Uterus (tissue), 4 donors: ENCODE results near the gene TRIO. TPM values are rescaled to one million over a fixed set of nuclear protein-coding genes. Genes with fewer than 3 reads are reported as not detected.

Experiments used
- DNase-seq, 2 donors: peaks; one replicate each; pipeline ENCODE4 v3.0.0-alpha.2; 2019 to 2020
- H3K27ac ChIP-seq, 2 donors: fragments of 200-600 bp; sonication (generic); 1 replicate in 1 of 2; 2 replicates in 1 of 2; pipeline ENCODE4 v1.5.1; 2016 to 2018
- H3K27me3 ChIP-seq, 2 donors: fragments of 200-600 bp; sonication (generic); one replicate each; pipeline ENCODE4 v1.5.1; 2018 to 2019; ENCODE audit warnings: control low read depth in 1 of 2
- H3K36me3 ChIP-seq, 2 donors: fragments of 200-600 bp; sonication (generic); one replicate each; pipeline ENCODE4 v1.5.1; 2019; ENCODE audit warnings: control low read depth in 1 of 2
- H3K4me1 ChIP-seq, 2 donors: fragments of 200-600 bp; sonication (generic); one replicate each; pipeline ENCODE4 v1.5.1; 2018 to 2019; ENCODE audit warnings: control low read depth in 1 of 2
- H3K4me3 ChIP-seq, 2 donors: fragments of 200-600 bp; sonication (generic); 1 replicate in 1 of 2; 2 replicates in 1 of 2; pipeline ENCODE4 v1.5.1; 2018 to 2019; ENCODE audit warnings: mild to moderate bottlenecking in 1 of 2
- H3K9me3 ChIP-seq, 2 donors: fragments of 200-600 bp; sonication (generic); one replicate each; pipeline ENCODE4 v1.5.1; 2019; ENCODE audit warnings: control low read depth in 1 of 2
- CTCF ChIP-seq, 4 experiments: fragments of 200-600 bp in 2 of 4; fragments of 450-650 bp in 2 of 4; sonication (generic) in 2 of 4; IDR thresholded peaks; one replicate each; pipeline ENCODE4 v1.5.1; 2016 to 2019; ENCODE audit warnings: antibody characterized with exemption in 4 of 4, mild to moderate bottlenecking in 2 of 4, moderate library complexity in 1 of 4
- POLR2A ChIP-seq, 2 donors: fragments of 450-650 bp; IDR thresholded peaks; one replicate each; pipeline ENCODE4 v1.6.1; 2016; ENCODE audit warnings: antibody characterized with exemption in 2 of 2, mild to moderate bottlenecking in 1 of 2, moderate library complexity in 1 of 2
- intact Hi-C: fragments of 100-400 bp; cut with DNase I; formaldehyde crosslinking; loops from one replicate; pipeline ENCODE4 v1.15.1; 2023; ENCODE audit warnings: low total_unique reads
- total RNA-seq, 4 donors: library from RNA; depleted of rRNA in 3 of 4; stranded (reverse); fragments of >200 nt in 3 of 4; gene quantifications; one replicate each; pipeline versions ENCODE4 v1.1.0 to v1.2.4, GENCODE V29; 2014 to 2023
- donor health status: DM: yes; HTN: yes; CAD: no.

Gene TRIO
- total RNA-seq, 4 donors from 2014 or later = 93.5 to 234 (median 207) TPM

GRCh38 chr5:14556015-14556414, 412.9 kb downstream of the TRIO start:
- TF ChIP-seq POLR2A (IDR thresholded peaks at IDR 0.05) (no peak), CTCF (IDR thresholded peaks at IDR 0.05) (no peak)
- H3K4me1 ChIP-seq = no peaks in the 10 kb centered on the region
- H3K27ac ChIP-seq = no peak overlapping the region
- no peak for DNase-seq
- H3K27me3 ChIP-seq = no peaks in the 10 kb centered on the region
- intact Hi-C loops = no loop called here
- H3K36me3 ChIP-seq = no peaks in the 10 kb centered on the region
- no peaks in the 10 kb centered on the region for H3K9me3 ChIP-seq
- H3K4me3 ChIP-seq = no peak overlapping the region

GRCh38 chr5:14557203-14557770, 414.1 kb downstream of the TRIO start:
- Histone ChIP-seq H3K27ac (no peak overlapping the region), H3K9me3 (no peaks in the 10 kb centered on the region), H3K4me1 (no peaks in the 10 kb centered on the region), H3K4me3 (no peak overlapping the region), H3K36me3 (no peaks in the 10 kb centered on the region), H3K27me3 (no peaks in the 10 kb centered on the region)
- TF ChIP-seq CTCF (IDR thresholded peaks at IDR 0.05) (no peak), POLR2A (IDR thresholded peaks at IDR 0.05) (no peak)
- intact Hi-C loops = no loop called here
- DNase-seq = no peak

- Histone ChIP-seq H3K27me3 (no peaks in the 10 kb centered on the region), H3K4me1 (no peaks in the 10 kb centered on the region), H3K27ac (no peak overlapping the region), H3K9me3 (no peaks in the 10 kb centered on the region), H3K4me3 (no peak overlapping the region), H3K36me3 (no peaks in the 10 kb centered on the region)
- TF ChIP-seq POLR2A (IDR thresholded peaks at IDR 0.05) (no peak), CTCF (IDR thresholded peaks at IDR 0.05) (no peak)
- DNase-seq = no peak
- intact Hi-C loops = no loop called here
Measured at GRCh38 chr5:14557791-14558415, 414.8 kb downstream of the TRIO start.

Other genes with a start within 250 kb of the TRIO start
- 1 to 10 TPM in 1 of 4 donors, under 1 TPM in 3; under 0.01 to 1.8 (median 0.18) TPM for gene DNAH5, start 198.7 kb upstream of the TRIO start, total RNA-seq